ENCODE results near the gene RBFOX2. TPM values are rescaled to one million over a fixed set of nuclear protein-coding genes. Genes with fewer than 3 reads are reported as not detected.

Gene RBFOX2
- total and polyA plus RNA-seq, 2 donors (not counting 1 experiment from before 2014, with no cell fraction given) = not detected

- peak overlapping the region; percentile 65 for H3K4me3 Mint-ChIP-seq
- intact Hi-C loops (cut with micrococcal nuclease) = loop anchor here (5.0 kb wide), 1 partner anchor 665 kb away; no protein-coding TSS in a partner anchor
- H3K4me3 ChIP-seq (ENCODE audit: control extremely low read depth in 1 of 5, extremely low read depth in 1 of 5, insufficient read depth in 1 of 5, low read depth in 2 of 5, low read length in 4 of 5) = no peak overlapping the region
- peaks cover 17 to 30% of the 10 kb centered on the region in 2 donors for H3K4me1 ChIP-seq (ENCODE audit: control insufficient read depth in 2 of 2, insufficient read depth in 2 of 2, low read length in 2 of 2)
- peak overlapping the region in 1 of 2 donors; percentile 26 for H3K27ac ChIP-seq (ENCODE audit: low read length in 2 of 2)
- TF ChIP-seq EZH2 (IDR thresholded peaks at IDR 0.05; ENCODE audit: borderline replicate concordance, insufficient read depth, low read depth, low read length, poor library complexity, severe bottlenecking) (no peak), CTCF (IDR thresholded peaks at IDR 0.05) (no peak)
- H3K9me3 Mint-ChIP-seq (ENCODE audit: insufficient read depth) = no peaks in the 10 kb centered on the region
- H2AFZ ChIP-seq (ENCODE audit: insufficient read depth, low read depth, low read length, poor library complexity, severe bottlenecking) = no peak overlapping the region
- DNase-seq (peak; percentile 84), ATAC-seq (ENCODE audit: low read depth) (peak; percentile 92)
- CTCF ChIA-PET = interaction anchor here (0.9 kb wide), 2 partner anchors 48 kb away, joined by 3 read pairs; no protein-coding TSS in a partner anchor
- no peaks in the 10 kb centered on the region for H4K20me1 ChIP-seq (ENCODE audit: control insufficient read depth, insufficient read depth, low read length, poor library complexity, severe bottlenecking)
- peaks cover 0 to 53% (median 42%) of the 10 kb centered on the region in 4 experiments for H3K27me3 ChIP-seq (replicated peaks in 1 of 4; ENCODE audit: control extremely low read depth in 1 of 4, control insufficient read depth in 3 of 4, insufficient read depth in 4 of 4, low read length in 3 of 4)
- WGBS (ENCODE audit: insufficient coverage) = 3% methylated on average over 3 of the region's 3 CpGs
- peak overlapping the region; percentile 83 for H3K27ac Mint-ChIP-seq
- no peaks in the 10 kb centered on the region for H3K79me2 ChIP-seq (ENCODE audit: control insufficient read depth, insufficient read depth, low read length)
- POLR2A ChIA-PET = interaction anchor here (0.6 kb wide), 1 partner anchor 196 kb away, joined by 3 read pairs; no protein-coding TSS in a partner anchor
- peaks cover 0 to 3% (median 0%) of the 10 kb centered on the region in 3 donors for H3K9me3 ChIP-seq (ENCODE audit: control extremely low read depth in 1 of 3, control insufficient read depth in 2 of 3, insufficient read depth in 1 of 3, low read length in 2 of 3)
- H3K27me3 Mint-ChIP-seq = peaks cover 57% of the 10 kb centered on the region
- H3K4me2 ChIP-seq (replicated peaks; ENCODE audit: low read depth, low read length, poor library complexity, severe bottlenecking) = peak overlapping the region; percentile 61
- H3K9ac ChIP-seq (ENCODE audit: low read length) = peak overlapping the region; percentile 5
- no peaks in the 10 kb centered on the region for H3K36me3 ChIP-seq (replicated peaks in 1 of 2; ENCODE audit: control extremely low read depth in 1 of 2, control insufficient read depth in 1 of 2, extremely low read depth in 1 of 2, insufficient read depth in 2 of 2, low read length in 1 of 2)
- H3K4me1 Mint-ChIP-seq = peaks cover 23% of the 10 kb centered on the region
Observed at GRCh38 chr22:36017651-36018091, 11.0 kb downstream of the RBFOX2 start.

- CTCF ChIA-PET = interaction anchor here (0.9 kb wide), 1 partner anchor 49 kb away, joined by 3 read pairs; no protein-coding TSS in a partner anchor
- Mint-ChIP-seq H3K4me3 (no peak overlapping the region), H3K27me3 (peaks cover 60% of the 10 kb centered on the region), H3K9me3 (ENCODE audit: insufficient read depth) (no peaks in the 10 kb centered on the region), H3K4me1 (peaks cover 23% of the 10 kb centered on the region), H3K27ac (no peak overlapping the region)
- H3K4me3 ChIP-seq (ENCODE audit: control extremely low read depth in 1 of 5, extremely low read depth in 1 of 5, insufficient read depth in 1 of 5, low read depth in 2 of 5, low read length in 4 of 5) = no peak overlapping the region
- POLR2A ChIA-PET = no interaction called here
- H3K27me3 ChIP-seq (replicated peaks in 1 of 4; ENCODE audit: control extremely low read depth in 1 of 4, control insufficient read depth in 3 of 4, insufficient read depth in 4 of 4, low read length in 3 of 4) = peaks cover 0 to 53% (median 48%) of the 10 kb centered on the region in 4 experiments
- peaks cover 17 to 30% of the 10 kb centered on the region in 2 donors for H3K4me1 ChIP-seq (ENCODE audit: control insufficient read depth in 2 of 2, insufficient read depth in 2 of 2, low read length in 2 of 2)
- no peak overlapping the region for H3K27ac ChIP-seq (ENCODE audit: low read length in 2 of 2)
- no peaks in the 10 kb centered on the region for H3K36me3 ChIP-seq (replicated peaks in 1 of 2; ENCODE audit: control extremely low read depth in 1 of 2, control insufficient read depth in 1 of 2, extremely low read depth in 1 of 2, insufficient read depth in 2 of 2, low read length in 1 of 2)
- H4K20me1 ChIP-seq (ENCODE audit: control insufficient read depth, insufficient read depth, low read length, poor library complexity, severe bottlenecking) = no peaks in the 10 kb centered on the region
- intact Hi-C loops (cut with micrococcal nuclease) = loop anchor here (5.0 kb wide), 1 partner anchor 664 kb away; no protein-coding TSS in a partner anchor
- H3K4me2 ChIP-seq (replicated peaks; ENCODE audit: low read depth, low read length, poor library complexity, severe bottlenecking) = peak overlapping the region; percentile 61
- H2AFZ ChIP-seq (ENCODE audit: insufficient read depth, low read depth, low read length, poor library complexity, severe bottlenecking) = no peak overlapping the region
- TF ChIP-seq EZH2 (IDR thresholded peaks at IDR 0.05; ENCODE audit: borderline replicate concordance, insufficient read depth, low read depth, low read length, poor library complexity, severe bottlenecking) (no peak), CTCF (IDR thresholded peaks at IDR 0.05) (no peak)
- WGBS (ENCODE audit: insufficient coverage) = no CpG with 5 or more reads among the region's 2 CpGs
- no peak for ATAC-seq (ENCODE audit: low read depth)
- no peaks in the 10 kb centered on the region for H3K79me2 ChIP-seq (ENCODE audit: control insufficient read depth, insufficient read depth, low read length)
- peaks cover 0 to 3% (median 0%) of the 10 kb centered on the region in 3 donors for H3K9me3 ChIP-seq (ENCODE audit: control extremely low read depth in 1 of 3, control insufficient read depth in 2 of 3, insufficient read depth in 1 of 3, low read length in 2 of 3)
- DNase-seq = no peak
- H3K9ac ChIP-seq (ENCODE audit: low read length) = no peak overlapping the region
Observed at GRCh38 chr22:36016684-36017083, 11.9 kb downstream of the RBFOX2 start.

All from B cell (primary cell).